Omental fat pad (tissue), 4 donors: ENCODE data around the gene NFKBIB. TPM values are rescaled to one million over a fixed set of nuclear protein-coding genes. Genes with fewer than 3 reads are reported as not detected.

Experiments
- ATAC-seq: fragments of 150-250 bp; one replicate; pipeline ENCODE4 v1.9.1; 2016; ENCODE audit warnings: mild to moderate bottlenecking, moderate library complexity; ENCODE audit not compliant: low FRiP score
- DNase-seq: peaks from one replicate; pipeline ENCODE4 v3.0.0-alpha.2; 2019; ENCODE audit warnings: low spot score
- CTCF ChIP-seq, 3 donors: fragments of 450-650 bp; IDR thresholded peaks; one replicate each; pipeline ENCODE4 v1.5.1; 2016 to 2017; ENCODE audit warnings: antibody characterized with exemption in 3 of 3, mild to moderate bottlenecking in 3 of 3, moderate library complexity in 2 of 3
- total RNA-seq, 4 donors: library from RNA; depleted of rRNA; stranded (reverse); fragments of >200 nt; gene quantifications; one replicate each; pipeline ENCODE4 v1.1.0, GENCODE V29; 2016

Gene NFKBIB
- total RNA-seq, 4 donors from 2014 or later, result 19.6 to 30.9 (median 22.7) TPM

DNA sequence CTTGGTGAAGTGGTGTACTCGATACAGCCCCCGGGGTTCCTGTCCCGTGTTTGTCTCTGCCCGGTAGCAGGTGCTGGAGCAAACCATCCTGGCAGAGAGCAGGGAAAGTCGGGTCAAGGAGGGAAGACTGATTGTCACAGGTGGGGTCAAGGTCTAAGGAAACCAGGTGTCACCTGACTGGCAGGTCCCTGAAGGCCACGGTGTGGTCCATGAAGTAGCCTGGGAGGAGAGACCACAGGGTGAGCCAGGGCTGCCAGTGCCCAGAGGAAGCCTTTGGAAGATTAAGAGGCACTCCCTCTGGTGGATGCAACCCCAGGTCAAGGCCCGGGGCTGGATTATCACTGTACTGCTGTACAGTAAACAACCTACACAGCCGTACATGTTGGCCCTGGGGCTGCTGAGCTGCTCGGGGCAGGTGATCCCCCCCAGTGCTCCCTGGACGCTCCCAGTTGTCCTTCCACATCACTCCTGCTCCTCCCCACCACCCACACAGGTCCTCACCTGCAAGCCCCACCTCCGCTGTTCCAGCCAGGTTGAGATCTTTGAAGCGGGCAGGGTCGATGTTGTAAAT lies 18.2 kb downstream of the NFKBIB start:
- DNase-seq (no peak), ATAC-seq (no peak)
- no peak for TF ChIP-seq CTCF (IDR thresholded peaks at IDR 0.05)

DNA sequence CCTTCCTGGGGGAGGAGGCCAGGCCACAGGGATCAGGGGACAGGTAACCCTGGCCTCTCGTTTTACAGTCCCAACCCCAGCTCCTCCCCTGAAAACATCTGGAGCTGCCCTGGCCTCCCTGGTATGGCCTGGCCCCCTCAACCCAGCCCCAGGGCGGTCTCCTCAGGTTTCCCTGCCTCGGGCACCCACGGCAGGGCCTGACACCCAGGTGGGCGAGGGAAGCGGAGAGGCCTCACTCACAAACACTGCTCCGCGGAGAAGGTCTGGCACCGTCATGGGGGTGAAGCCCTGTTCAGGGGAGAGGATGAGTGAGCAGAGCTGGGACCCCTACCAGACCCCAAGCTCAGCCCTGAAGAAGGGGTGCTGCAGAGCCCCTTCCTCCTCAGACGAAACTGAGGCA lies 18.8 kb downstream of the NFKBIB start:
- no peak for DNase-seq
- no peak for TF ChIP-seq CTCF (IDR thresholded peaks at IDR 0.05)
- ATAC-seq, result no peak

GRCh38 chr19:38919837-38920601 lies 20.2 kb downstream of the NFKBIB start:
- DNase-seq, result no peak
- ATAC-seq, result no peak
- TF ChIP-seq CTCF (IDR thresholded peaks at IDR 0.05), result no peak

- TF ChIP-seq CTCF (IDR thresholded peaks at IDR 0.05), result no peak
- ATAC-seq, result no peak
Measured at GRCh38 chr19:38920602-38921419, 21.0 kb downstream of the NFKBIB start.

GRCh38 chr19:38921420-38922274 lies 21.9 kb downstream of the NFKBIB start:
- TF ChIP-seq CTCF (IDR thresholded peaks at IDR 0.05), result no peak
- DNase-seq, result no peak
- no peak for ATAC-seq

More at GRCh38 chr19:38920602-38921419, 21.0 kb downstream of the NFKBIB start:
- no peak for DNase-seq

GRCh38 chr19:38922482-38922881 lies 22.7 kb downstream of the NFKBIB start:
- no peak for TF ChIP-seq CTCF (IDR thresholded peaks at IDR 0.05)
- ATAC-seq (no peak), DNase-seq (no peak)
